Superior temporal gyrus (tissue), 1 donor: ENCODE measurements around the gene HPDL.
A peak's percentile ranks its signal among the peaks of the same experiment; 100 is the strongest.

ENCODE experiments used
- DNase-seq: peaks from one replicate; pipeline ENCODE4 v3.0.0-alpha.2; 2016; ENCODE audit errors: extremely low spot score

Gene HPDL

DNA sequence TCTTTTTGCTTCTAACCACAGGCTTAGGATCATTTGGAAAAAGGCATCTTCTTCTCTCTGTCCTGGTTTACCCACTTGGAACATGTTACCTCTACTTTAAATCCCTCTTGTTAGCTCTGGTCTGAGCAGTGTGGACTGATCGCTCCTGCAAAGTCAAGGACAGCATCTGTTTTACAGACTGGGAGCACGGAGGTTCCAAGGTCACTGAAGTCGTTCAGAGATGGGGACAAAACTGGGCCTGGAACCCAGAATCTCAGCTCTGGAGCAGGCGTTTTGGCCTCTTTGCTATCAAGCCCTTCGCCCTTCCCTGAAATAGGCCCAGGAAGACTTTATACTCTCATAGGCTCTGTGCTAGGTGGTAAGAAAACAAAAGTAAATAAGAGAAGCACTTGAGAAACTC lies 24.8 kb downstream of the HPDL start:
- DNase-seq = no peak

DNA sequence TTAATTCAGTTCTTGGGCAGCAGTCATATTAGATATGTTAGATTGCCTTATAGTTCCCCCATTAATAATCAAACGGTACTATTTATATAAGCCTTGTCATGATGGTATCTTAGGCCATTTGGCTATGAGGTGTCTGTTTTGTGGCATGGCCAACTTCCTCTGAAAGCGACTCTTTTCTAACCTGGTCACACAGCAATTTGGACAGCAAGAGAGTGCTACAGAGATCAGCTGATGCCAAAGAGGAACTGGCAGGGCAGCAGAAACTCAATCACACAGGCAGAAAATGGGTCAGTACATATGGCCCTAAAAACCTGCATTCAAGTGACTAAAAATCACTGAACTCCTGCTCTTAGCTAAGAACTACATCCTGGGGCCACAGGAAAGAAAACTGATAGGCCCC lies 27.0 kb downstream of the HPDL start:
- DNase-seq = no peak

DNA sequence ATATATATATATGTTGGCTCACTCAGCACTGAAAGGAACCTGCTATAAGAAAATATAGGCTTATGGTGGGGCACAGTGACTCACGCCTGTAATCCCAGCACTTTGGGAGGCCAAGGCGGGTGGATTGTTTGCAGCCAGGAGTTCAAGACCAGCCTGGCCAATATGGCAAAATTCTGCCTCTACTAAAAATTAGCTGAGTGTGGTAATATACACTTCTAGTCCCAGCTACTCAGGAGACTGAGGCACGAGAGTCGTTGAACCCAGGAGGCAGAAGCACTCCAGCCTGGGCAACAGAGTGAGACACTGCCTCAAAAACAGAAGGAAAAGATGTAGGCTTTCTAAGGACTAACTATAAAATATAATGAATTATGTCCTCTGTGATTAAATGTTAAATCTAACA lies 28.1 kb downstream of the HPDL start:
- DNase-seq = no peak

DNA sequence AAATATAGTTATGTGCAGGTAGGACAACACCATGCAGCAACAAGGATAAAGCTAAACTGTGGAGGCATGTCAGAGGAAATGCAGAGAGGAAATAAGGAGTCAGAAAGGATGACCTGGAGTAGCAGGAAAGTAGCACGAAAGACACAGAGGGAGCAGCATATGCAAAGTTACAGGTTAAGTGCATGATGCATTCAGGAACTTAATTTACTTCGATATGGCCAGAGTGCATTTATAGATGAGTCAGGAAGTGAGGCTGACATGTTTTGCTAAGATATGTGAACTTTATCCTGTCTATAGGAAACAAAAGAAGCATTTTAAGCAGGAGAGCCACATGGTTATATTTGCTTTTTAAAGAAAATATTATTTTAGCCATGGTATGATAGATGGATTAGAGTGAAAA lies 29.0 kb downstream of the HPDL start:
- DNase-seq = no peak

DNA sequence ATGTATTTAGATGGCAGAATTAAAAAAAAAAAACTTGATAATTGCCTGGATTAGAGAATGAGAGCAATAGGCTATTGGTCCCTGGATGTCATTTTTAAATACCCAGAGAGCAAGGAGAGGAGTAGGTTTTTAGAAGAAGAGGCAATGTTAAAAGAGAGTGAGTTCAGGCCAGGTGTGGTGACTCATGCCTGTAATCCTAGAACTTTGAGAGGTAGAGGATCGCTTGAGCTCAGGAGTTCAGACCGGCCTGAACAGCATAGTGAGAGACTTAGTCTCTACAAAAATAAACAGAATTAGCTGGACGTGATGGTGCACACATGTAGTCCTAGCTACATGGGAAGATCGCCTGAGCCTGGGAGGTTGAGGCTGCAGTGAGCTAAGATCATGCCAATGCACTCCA lies 29.5 kb downstream of the HPDL start:
- no peak for DNase-seq

DNA sequence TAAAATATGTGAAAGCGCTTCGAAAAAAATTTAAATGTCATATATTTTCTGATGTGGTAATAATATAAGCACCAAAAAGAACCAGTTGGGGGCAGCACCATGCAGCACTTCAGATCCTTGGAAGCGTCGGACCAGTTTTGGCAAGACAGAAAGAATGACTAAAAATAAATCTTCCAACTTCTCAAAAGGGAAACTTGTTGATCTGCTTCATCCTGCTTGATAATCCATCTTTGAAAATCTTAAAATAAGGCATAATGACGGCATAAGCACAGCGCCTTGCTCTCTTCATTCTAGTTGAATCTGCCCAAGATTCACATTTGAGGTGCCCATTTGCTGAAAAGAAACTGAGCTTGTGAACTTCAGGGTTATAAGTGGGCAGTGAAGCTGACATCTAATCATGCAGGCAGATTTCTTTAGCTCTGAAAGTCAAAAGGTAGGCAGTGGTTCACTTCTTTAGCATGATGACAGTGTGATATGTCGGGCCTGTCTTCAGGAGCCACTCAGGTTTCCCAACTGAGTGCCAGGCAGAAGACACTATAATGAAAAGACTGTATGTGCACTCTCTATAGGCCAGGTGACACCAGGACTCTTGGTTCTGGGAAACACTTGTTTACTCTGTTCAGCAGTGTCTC lies 33.3 kb downstream of the HPDL start:
- DNase-seq = peak; percentile 92

DNA sequence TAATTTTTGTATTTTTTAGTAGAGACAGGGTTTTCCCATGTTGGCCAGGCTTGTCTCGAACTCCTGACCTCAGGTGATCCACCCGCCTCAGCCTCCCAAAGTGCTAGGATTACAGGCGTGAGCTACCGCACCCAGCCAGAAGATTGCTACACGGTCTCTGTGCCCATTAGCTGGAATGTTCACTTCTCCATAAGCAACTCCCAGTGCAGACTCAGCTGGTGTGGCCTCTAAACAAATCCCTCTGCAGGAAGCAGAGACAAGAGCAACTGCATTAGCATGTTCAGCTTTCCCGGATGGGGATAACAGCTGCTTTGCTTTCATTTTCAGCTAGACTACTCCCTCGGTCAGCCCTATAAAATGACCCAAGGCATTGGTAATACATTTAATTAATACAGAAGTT lies 34.3 kb downstream of the HPDL start:
- peak; percentile 64 for DNase-seq

DNA sequence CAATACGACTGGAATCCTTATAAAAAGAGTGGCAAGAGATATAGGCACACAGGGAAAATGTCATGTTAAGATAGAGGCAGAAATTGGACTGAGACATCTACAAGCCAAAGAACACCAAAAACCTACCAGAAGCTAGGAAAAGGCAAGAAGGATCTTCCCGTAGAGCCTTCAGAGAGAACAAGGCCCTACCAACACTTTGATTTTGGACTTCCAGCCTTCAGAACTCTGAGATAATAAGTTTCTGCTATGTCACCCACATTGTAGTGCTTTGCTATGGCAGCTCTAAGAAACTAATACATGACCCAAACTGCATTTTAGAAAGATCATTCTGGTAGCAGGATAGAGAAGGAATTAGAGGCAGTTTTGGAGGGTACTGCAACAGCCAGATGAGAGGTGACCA lies 37.6 kb downstream of the HPDL start:
- no peak for DNase-seq

DNA sequence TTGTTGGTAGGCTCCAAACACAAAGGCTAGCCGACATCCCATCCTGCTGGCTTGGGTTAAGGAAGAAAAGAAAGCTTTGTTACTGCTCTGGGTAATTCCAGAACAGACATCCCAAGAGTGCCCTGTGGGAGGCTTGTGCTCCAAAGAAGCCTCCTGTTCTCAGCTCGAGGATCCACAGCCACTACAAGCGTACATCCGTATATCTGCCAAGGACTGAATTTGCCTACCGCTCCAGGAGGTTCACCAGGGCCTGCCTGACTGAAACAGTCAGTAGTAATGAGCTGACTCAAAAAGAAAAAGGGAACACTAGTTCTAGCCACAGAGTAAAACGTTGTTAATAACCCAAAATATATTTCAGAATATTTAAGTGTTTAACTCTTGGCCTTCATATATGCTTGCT lies 38.4 kb downstream of the HPDL start:
- peak; percentile 50 for DNase-seq

DNA sequence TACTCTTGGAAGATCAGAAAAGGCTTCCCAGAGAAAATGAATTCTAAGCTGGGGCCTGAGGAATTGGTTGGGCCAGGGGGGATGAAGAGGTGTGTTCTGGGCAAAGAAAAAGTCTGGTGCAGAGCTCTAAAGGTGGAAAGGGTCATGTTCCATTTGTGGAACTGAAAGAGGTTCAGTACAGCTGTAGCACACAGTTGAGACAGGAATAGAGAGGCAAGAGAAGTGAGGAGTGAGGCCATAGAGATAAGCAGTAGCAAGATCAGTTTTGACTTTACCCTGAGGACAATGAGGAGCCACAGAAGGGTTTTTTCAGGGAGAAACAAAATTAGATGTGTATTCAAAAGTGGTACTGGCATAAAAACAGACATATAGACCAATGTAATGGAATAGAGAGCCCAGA lies 43.9 kb downstream of the HPDL start:
- no peak for DNase-seq

DNA sequence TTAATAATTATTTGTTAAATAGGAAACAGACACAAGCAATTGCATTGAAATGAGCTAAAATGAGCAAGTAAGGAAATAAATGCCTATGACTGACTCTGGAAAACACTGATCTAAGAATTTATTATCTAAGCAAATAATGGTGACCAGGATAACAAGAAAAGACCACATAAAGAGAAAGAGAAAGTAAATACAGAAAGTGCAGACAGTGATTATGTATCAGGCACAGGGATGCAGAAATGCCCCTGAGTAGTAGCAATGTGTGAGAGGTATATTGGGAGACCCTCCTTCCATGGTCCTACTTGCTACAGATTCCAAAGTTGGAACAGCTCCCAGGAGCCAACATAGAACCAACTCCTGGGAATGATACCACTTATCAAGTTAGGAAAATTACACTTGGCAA lies 46.9 kb downstream of the HPDL start:
- DNase-seq = no peak

DNA sequence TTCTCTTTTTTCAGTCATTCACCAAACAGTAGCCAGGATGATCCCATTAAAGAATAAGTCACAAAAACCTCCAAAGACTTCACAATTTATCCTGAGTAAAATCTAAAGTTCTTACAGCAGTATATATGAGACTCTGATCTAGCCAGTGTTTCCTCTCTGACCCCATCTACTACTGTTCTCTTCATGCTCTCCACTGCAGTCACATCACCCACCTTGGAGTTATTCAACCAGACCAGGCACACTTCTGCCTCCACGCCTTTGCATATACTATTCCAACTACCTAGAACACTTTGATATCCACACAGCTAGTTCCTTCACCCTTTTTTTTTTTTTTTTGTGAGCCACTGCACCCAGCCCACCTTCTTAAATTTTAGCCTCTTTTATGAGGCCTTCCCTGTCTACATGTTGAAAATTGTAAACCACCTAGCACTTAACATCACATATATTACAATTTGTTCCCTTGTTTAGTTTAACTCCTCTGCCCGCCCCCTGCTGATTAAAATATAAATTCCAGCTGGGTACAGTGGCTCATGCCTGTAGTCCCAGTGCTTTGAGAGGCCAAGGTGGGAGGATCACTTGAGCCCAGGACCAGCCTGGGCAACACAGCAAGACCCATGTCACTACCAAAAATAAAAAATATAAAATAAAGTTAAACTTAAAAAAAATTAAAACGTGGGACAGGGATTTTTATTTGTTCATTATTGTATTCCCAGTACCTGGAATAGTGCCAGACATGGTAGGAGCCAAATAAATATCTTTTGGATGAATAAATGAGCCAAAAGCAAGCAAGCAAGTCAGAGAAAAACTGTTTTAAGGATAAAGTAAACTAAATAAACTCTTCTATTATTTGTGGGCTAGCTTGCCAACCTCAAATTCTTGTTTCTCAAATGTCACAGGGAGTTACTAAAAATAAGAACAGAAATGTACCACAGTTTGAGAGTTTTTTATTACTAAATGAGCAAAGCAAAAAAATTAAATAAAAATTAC lies 48.7 kb downstream of the HPDL start:
- DNase-seq = no peak

DNA sequence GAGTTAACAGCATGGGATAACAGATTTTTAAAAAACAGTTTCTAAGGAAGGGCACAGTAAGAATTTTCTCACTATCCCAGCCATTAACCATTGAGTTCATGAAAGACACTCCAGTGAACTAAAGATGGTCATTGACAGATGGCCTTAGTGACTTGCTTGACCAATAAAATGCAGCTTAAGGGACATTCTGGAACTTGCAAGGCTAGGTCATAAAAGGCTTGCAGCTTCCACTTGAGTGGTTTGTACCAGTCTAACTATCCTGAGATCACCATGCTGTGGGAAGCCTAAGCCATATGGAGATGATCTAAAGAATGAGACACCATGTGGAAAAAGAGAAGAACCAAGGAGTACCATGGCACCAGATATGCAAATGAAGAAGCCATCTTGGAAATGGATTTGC lies 51.5 kb downstream of the HPDL start:
- no peak for DNase-seq
